ENCODE measurements around the gene SVIP.

The SVIP gene

DNA sequence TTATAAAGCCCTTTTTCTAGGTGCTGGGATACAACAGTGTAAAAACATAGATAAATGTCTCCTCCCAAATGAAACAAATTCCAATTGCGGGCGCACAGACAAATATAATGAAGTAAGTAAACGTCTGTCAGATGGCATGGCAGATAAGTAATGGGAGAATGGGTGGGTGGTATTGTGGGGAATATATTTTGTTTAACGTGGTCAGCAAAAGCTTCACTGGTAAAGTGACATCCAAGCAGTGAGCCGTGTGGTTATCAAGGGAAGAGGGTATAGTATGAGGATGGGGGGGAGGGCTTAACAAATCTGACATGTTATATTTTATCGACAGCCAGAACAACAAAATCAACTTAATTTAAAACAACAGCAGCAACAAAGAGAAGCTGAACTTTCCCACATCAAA lies 1.2 kb downstream of the SVIP start:
- Mint-ChIP-seq H3K9me3 (no peaks in the 10 kb centered on the region), H3K4me1 (peaks cover 8% of the 10 kb centered on the region), H3K27ac (peak overlapping the region in 2 of 3 experiments; percentile 3 to 49), H3K36me3 (ENCODE audit: low read depth) (peaks cover 14% of the 10 kb centered on the region), H3K27me3 (ENCODE audit: low read depth) (peaks cover under 1% of the 10 kb centered on the region), H3K4me3 (peak overlapping the region; percentile 93 to 98 (median 97))
- TF ChIP-seq, protein P1, sequence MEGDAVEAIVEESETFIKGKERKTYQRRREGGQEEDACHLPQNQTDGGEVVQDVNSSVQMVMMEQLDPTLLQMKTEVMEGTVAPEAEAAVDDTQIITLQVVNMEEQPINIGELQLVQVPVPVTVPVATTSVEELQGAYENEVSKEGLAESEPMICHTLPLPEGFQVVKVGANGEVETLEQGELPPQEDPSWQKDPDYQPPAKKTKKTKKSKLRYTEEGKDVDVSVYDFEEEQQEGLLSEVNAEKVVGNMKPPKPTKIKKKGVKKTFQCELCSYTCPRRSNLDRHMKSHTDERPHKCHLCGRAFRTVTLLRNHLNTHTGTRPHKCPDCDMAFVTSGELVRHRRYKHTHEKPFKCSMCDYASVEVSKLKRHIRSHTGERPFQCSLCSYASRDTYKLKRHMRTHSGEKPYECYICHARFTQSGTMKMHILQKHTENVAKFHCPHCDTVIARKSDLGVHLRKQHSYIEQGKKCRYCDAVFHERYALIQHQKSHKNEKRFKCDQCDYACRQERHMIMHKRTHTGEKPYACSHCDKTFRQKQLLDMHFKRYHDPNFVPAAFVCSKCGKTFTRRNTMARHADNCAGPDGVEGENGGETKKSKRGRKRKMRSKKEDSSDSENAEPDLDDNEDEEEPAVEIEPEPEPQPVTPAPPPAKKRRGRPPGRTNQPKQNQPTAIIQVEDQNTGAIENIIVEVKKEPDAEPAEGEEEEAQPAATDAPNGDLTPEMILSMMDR (IDR thresholded peaks at IDR 0.05; ENCODE audit: unreplicated experiment in 3 of 3) = no peak

DNA sequence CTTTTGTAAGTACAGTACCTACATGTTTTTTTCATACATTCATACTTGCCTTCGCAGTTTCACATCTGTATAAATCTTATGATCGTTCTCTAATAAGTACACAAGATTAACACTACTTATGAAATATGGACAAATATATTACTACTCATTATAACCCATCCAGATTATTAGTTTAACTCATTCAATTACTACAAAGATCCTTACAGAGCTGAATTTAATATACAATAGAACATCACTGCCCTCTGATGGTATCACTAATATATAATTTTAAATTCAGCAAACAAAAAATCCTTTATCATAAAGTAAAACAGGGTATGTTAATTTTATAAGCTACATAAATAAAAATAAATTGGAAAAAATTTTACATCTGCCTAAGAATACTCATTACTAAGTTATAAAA lies 7.4 kb downstream of the SVIP start:
- Mint-ChIP-seq H3K9me3 (no peaks in the 10 kb centered on the region), H3K4me3 (no peak overlapping the region), H3K4me1 (no peaks in the 10 kb centered on the region), H3K27ac (no peak overlapping the region), H3K36me3 (ENCODE audit: low read depth) (peaks cover 22% of the 10 kb centered on the region), H3K27me3 (ENCODE audit: low read depth) (no peaks in the 10 kb centered on the region)
- TF ChIP-seq, protein P1 (IDR thresholded peaks at IDR 0.05; ENCODE audit: unreplicated experiment in 3 of 3) = no peak

DNA sequence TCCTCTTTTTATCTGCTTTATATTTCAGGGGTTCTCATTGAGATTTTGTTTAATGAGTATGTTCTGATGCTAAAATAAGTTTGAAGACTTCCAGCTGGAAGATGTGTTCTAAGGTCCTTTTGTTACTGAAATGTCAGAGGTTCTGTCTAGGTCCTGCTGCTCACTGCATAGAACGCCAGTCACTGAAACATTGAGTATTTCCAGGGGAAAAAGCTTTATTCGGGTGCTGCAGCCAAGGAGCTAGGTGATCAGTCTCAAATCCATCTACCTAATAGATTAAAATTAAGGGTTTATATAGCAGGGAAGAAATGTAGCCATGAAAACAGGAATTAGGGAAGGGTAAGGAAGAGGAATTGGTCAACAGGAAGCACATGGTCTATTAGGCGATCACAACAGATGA lies 19.7 kb downstream of the SVIP start:
- H3K27me3 Mint-ChIP-seq (ENCODE audit: low read depth) = no peaks in the 10 kb centered on the region
- H3K9me3 Mint-ChIP-seq = peaks cover 3% of the 10 kb centered on the region
- H3K36me3 Mint-ChIP-seq (ENCODE audit: low read depth) = peaks cover 33% of the 10 kb centered on the region
- H3K4me1 Mint-ChIP-seq = no peaks in the 10 kb centered on the region
- no peak overlapping the region for H3K27ac Mint-ChIP-seq
- TF ChIP-seq, protein P1 (IDR thresholded peaks at IDR 0.05; ENCODE audit: unreplicated experiment in 3 of 3) = no peak
- H3K4me3 Mint-ChIP-seq = no peak overlapping the region

DNA sequence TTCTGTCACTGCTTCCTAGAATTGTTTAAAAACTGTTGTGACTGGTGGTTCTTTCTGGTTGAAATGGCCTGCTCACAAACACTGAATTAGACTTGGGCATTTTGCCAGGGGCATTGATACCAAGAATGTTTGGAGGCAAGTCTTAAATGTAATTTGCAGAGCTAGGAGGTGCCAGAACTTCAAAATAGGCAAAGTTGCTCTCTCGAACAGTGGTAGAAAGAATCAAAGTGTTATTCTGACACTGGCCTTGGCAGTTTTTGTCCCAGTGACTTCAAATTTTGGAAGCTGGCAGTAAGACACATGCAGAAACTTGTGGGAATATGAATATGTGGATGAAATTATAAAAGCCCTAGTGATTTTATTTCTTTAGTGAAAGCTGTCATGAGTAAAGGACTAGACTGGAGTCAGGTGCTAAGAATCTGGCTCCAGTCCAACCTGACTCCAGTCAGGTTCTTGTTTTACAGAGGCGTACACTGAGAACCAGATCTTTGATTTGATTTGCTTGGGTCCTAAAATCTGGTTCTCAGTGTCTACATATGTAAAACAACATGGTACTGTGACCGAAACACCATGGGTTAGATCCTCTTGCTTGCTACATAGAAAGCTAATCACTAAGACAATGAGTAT lies 20.9 kb downstream of the SVIP start:
- no peaks in the 10 kb centered on the region for H3K4me1 Mint-ChIP-seq
- H3K36me3 Mint-ChIP-seq (ENCODE audit: low read depth) = peaks cover 23% of the 10 kb centered on the region
- peaks cover 3% of the 10 kb centered on the region for H3K9me3 Mint-ChIP-seq
- no peaks in the 10 kb centered on the region for H3K27me3 Mint-ChIP-seq (ENCODE audit: low read depth)
- TF ChIP-seq, protein P1 (IDR thresholded peaks at IDR 0.05; ENCODE audit: unreplicated experiment in 3 of 3) = no peak
- H3K27ac Mint-ChIP-seq = no peak overlapping the region
- no peak overlapping the region for H3K4me3 Mint-ChIP-seq

- H3K4me3 Mint-ChIP-seq = no peak overlapping the region
- H3K9me3 Mint-ChIP-seq = peaks cover 3% of the 10 kb centered on the region
- TF ChIP-seq, protein P1 (IDR thresholded peaks at IDR 0.05; ENCODE audit: unreplicated experiment in 3 of 3) = no peak
- peak overlapping the region; percentile 16 to 52 (median 22) for H3K27ac Mint-ChIP-seq
- peaks cover 22% of the 10 kb centered on the region for H3K36me3 Mint-ChIP-seq (ENCODE audit: low read depth)
- H3K4me1 Mint-ChIP-seq = no peaks in the 10 kb centered on the region
- H3K27me3 Mint-ChIP-seq (ENCODE audit: low read depth) = no peaks in the 10 kb centered on the region
Measured at GRCh38 chr11:22807855-22808570, 21.6 kb downstream of the SVIP start.

GRCh38 chr11:22807391-22807790 lies 22.2 kb downstream of the SVIP start:
- peaks cover 3% of the 10 kb centered on the region for H3K9me3 Mint-ChIP-seq
- H3K27ac Mint-ChIP-seq = peak overlapping the region in 1 of 3 experiments; percentile 22
- no peak overlapping the region for H3K4me3 Mint-ChIP-seq
- H3K4me1 Mint-ChIP-seq = no peaks in the 10 kb centered on the region
- no peaks in the 10 kb centered on the region for H3K27me3 Mint-ChIP-seq (ENCODE audit: low read depth)
- TF ChIP-seq, protein P1 (IDR thresholded peaks at IDR 0.05; ENCODE audit: unreplicated experiment in 3 of 3) = no peak
- H3K36me3 Mint-ChIP-seq (ENCODE audit: low read depth) = peaks cover 22% of the 10 kb centered on the region

Data from nephron (organoid).